Esophagus squamous epithelium (tissue), 5 donors: Measurements from ENCODE around the gene LTBR. TPM values are rescaled to one million over a fixed set of nuclear protein-coding genes. Genes with fewer than 3 reads are reported as not detected.

Source experiments
- DNase-seq: peaks from one replicate; lab custom pipeline; 2025; lab: John Stamatoyannopoulos, UW
- H3K27ac ChIP-seq, 4 donors: fragments of 200-600 bp; sonication (generic); one replicate each; pipeline ENCODE4 v1.5.1; 2016 to 2019; ENCODE audit warnings: mild to moderate bottlenecking in 1 of 4
- H3K27me3 ChIP-seq, 4 donors: fragments of 200-600 bp; sonication (generic); 1 replicate in 3 of 4; 2 replicates in 1 of 4; pipeline versions ENCODE4 v1.5.1 to v1.6.0; 2017 to 2021; ENCODE audit warnings: antibody characterized with exemption in 1 of 4
- H3K36me3 ChIP-seq, 3 donors: fragments of 200-600 bp; sonication (generic); one replicate each; pipeline ENCODE4 v1.5.1; 2016 to 2019
- H3K4me1 ChIP-seq, 3 donors: fragments of 200-600 bp; sonication (generic); one replicate each; pipeline ENCODE4 v1.5.1; 2017 to 2019
- H3K4me3 ChIP-seq, 4 donors: fragments of 200-600 bp; sonication (generic); 1 replicate in 3 of 4; 2 replicates in 1 of 4; pipeline ENCODE4 v1.5.1; 2016 to 2019; ENCODE audit warnings: mild to moderate bottlenecking in 2 of 4, moderate library complexity in 1 of 4
- H3K9me3 ChIP-seq, 3 donors: fragments of 200-600 bp; sonication (generic); one replicate each; pipeline ENCODE4 v1.5.1; 2016 to 2019
- POLR2A ChIP-seq, 4 donors: fragments of 450-650 bp; IDR thresholded peaks; one replicate each; pipeline ENCODE4 v1.6.1; 2017; ENCODE audit warnings: antibody characterized with exemption in 4 of 4, mild to moderate bottlenecking in 4 of 4, moderate library complexity in 3 of 4
- WGBS, 2 donors: methylation state at CpG; one replicate each; pipeline ENCODE4 v1.1.5; 2018; 5-methylcytosine and 5-hydroxymethylcytosine counted together
- intact Hi-C: fragments of 100-400 bp; cut with DNase I; formaldehyde crosslinking; loops from one replicate; pipeline ENCODE4 v1.15.0; 2022
- small RNA-seq, 4 donors: library from RNA; depleted of rRNA; stranded (forward); fragments of <200 nt; gene quantifications; one replicate each; pipeline ENCODE3, GENCODE V24; 2016
- total RNA-seq, 4 donors: library from RNA; depleted of rRNA; stranded (reverse); fragments of >200 nt; gene quantifications; one replicate each; pipeline ENCODE4 v1.1.0, GENCODE V29; 2016
- TF ChIP-seq, protein P1 (sequence below), 6 experiments: fragments of 450-650 bp in 4 of 6; fragments of 200-600 bp in 2 of 6; sonication (generic) in 2 of 6; IDR thresholded peaks; one replicate each; pipeline ENCODE4 v1.5.1; 2016 to 2019; ENCODE audit warnings: antibody characterized with exemption in 6 of 6, mild to moderate bottlenecking in 4 of 6, moderate library complexity in 4 of 6
- donor health status: DM: yes; HTN: yes; CAD: no.

The LTBR gene
- total RNA-seq, 4 donors from 2014 or later: 98.2 to 171 (median 136) TPM

DNA sequence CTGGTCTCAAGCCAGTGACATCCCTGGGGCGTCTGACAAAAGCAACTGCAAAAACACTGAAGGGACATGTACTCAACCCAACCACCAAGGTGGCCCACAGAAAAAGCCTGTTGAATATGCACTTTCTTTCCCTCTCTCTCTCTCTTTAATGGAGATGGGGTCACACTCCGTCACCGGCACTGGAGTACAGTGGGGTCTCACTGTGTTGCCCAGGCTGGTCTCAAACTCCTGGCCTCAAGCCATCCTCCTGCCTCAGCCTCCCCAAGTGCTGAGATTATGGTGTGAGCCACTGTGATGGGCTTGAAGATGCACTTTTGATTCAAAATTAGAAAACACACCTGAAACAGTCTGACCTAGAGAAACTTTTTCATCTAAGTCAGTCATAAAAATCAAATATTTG is 53.6 kb downstream of the LTBR start:
- intact Hi-C loops: no loop called here
- no peak for DNase-seq
- no peaks in the 10 kb centered on the region for H3K9me3 ChIP-seq
- no peaks in the 10 kb centered on the region for H3K27me3 ChIP-seq
- peaks cover 0 to 12% (median 0%) of the 10 kb centered on the region in 3 donors for H3K4me1 ChIP-seq
- no peak overlapping the region for H3K27ac ChIP-seq
- TF ChIP-seq, protein P1, sequence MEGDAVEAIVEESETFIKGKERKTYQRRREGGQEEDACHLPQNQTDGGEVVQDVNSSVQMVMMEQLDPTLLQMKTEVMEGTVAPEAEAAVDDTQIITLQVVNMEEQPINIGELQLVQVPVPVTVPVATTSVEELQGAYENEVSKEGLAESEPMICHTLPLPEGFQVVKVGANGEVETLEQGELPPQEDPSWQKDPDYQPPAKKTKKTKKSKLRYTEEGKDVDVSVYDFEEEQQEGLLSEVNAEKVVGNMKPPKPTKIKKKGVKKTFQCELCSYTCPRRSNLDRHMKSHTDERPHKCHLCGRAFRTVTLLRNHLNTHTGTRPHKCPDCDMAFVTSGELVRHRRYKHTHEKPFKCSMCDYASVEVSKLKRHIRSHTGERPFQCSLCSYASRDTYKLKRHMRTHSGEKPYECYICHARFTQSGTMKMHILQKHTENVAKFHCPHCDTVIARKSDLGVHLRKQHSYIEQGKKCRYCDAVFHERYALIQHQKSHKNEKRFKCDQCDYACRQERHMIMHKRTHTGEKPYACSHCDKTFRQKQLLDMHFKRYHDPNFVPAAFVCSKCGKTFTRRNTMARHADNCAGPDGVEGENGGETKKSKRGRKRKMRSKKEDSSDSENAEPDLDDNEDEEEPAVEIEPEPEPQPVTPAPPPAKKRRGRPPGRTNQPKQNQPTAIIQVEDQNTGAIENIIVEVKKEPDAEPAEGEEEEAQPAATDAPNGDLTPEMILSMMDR (IDR thresholded peaks at IDR 0.05): no peak
- no peak for TF ChIP-seq POLR2A (IDR thresholded peaks at IDR 0.05)
- WGBS, 2 donors: 86 to 90% methylated on average over 3 of the region's 3 CpGs
- no peaks in the 10 kb centered on the region for H3K36me3 ChIP-seq
- no peak overlapping the region for H3K4me3 ChIP-seq

DNA sequence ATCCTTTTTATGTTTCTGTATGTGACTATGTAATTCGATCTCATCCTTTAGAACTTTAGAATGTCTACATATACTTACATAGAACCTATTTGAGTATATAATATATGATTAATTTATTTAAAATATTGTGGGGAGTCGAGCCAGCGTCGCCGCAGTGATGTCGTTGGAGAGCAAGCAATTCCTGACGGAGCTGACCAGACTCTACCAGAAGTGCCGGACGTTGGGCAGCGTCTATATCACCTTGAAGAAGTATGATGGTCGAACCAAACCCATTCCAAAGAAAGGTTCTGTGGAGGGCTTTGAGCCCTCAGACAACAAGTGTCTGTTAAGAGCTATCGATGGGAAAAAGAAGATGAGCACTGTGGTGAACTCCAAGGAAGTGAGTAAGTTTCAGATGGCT is 54.4 kb downstream of the LTBR start:
- no peak overlapping the region for H3K27ac ChIP-seq
- H3K9me3 ChIP-seq: no peaks in the 10 kb centered on the region
- no peak for TF ChIP-seq POLR2A (IDR thresholded peaks at IDR 0.05)
- TF ChIP-seq, protein P1 (IDR thresholded peaks at IDR 0.05): no peak
- H3K4me1 ChIP-seq: peaks cover 0 to 11% (median 0%) of the 10 kb centered on the region in 3 donors
- no peak overlapping the region for H3K4me3 ChIP-seq
- no peak for DNase-seq
- intact Hi-C loops: no loop called here
- H3K36me3 ChIP-seq: no peaks in the 10 kb centered on the region
- no peaks in the 10 kb centered on the region for H3K27me3 ChIP-seq
- WGBS, 2 donors: 89 to 93% methylated on average over 12 of the region's 12 CpGs

DNA sequence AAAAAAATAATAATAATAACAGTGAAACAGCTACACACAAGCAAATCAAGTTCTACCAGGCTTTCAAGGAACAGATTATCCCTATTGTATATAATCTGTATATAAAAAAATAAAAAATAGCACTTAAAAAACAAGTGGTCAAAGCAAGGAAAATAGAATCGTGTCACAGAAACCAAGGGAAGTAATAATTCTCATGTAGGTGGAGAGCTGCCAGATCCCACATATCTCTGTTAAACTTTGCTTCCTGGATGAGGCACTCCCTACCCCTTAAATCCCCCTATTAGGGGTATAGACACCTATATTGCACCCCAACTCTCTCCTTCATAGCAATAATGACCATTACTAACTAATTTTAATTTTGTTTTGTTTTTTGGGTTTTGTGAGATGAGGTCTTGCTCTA is 56.4 kb downstream of the LTBR start:
- intact Hi-C loops: no loop called here
- no peak for DNase-seq
- no peaks in the 10 kb centered on the region for H3K9me3 ChIP-seq

More for the DNA sequence above, 56.4 kb downstream of the LTBR start:
- H3K36me3 ChIP-seq: peaks cover 0 to 7% (median 0%) of the 10 kb centered on the region in 3 donors
- no peak overlapping the region for H3K4me3 ChIP-seq
- WGBS, 2 donors: 63 to 67% methylated on average over 1 of the region's 1 CpG
- TF ChIP-seq POLR2A (IDR thresholded peaks at IDR 0.05): no peak
- TF ChIP-seq, protein P1 (IDR thresholded peaks at IDR 0.05): no peak
- H3K27me3 ChIP-seq: no peaks in the 10 kb centered on the region
- H3K4me1 ChIP-seq: no peaks in the 10 kb centered on the region
- no peak overlapping the region for H3K27ac ChIP-seq

Small RNAs within 50 kb of the gene (small RNA-seq; reads per million reads assigned to genes)
- 0 reads per million in 4 donors for gene RN7SL391P

Other genes starting within 250 kb of the LTBR start
- gene CD9, start 183.8 kb upstream of the LTBR start, total RNA-seq: 1,000 to 10,000 TPM in 1 of 4 donors, 100 to 1,000 TPM in 3; 464 to 1,007 (median 773) TPM
- gene PLEKHG6, start 73.5 kb upstream of the LTBR start, total RNA-seq: 10 to 100 TPM; 13.9 to 61.7 (median 29.2) TPM
- 100 to 1,000 TPM; 121 to 190 (median 134) TPM for gene TNFRSF1A, start 42.1 kb upstream of the LTBR start, total RNA-seq
- gene SCNN1A, start 8.6 kb upstream of the LTBR start, total RNA-seq: 100 to 1,000 TPM in 3 of 4 donors, 10 to 100 TPM in 1; 88.9 to 266 (median 111) TPM
- 1 to 10 TPM in 3 of 4 donors, under 1 TPM in 1; 0.49 to 4.2 (median 2.9) TPM for gene CD27, start 60.8 kb downstream of the LTBR start, total RNA-seq
- 10 to 100 TPM in 3 of 4 donors, 1 to 10 TPM in 1; 7.7 to 25.6 (median 18.2) TPM for gene TAPBPL, start 67.9 kb downstream of the LTBR start, total RNA-seq
- gene VAMP1, start 86.5 kb downstream of the LTBR start, total RNA-seq: 1 to 10 TPM; 1.2 to 9.1 (median 5.1) TPM
- gene MRPL51, start 109.1 kb downstream of the LTBR start, total RNA-seq: 10 to 100 TPM; 36.3 to 95.5 (median 72.6) TPM
- 10 to 100 TPM; 25.6 to 73.2 (median 55.9) TPM for gene NCAPD2, start 109.9 kb downstream of the LTBR start, total RNA-seq
- gene GAPDH, start 150.4 kb downstream of the LTBR start, total RNA-seq: 1,000 to 10,000 TPM; 2,526 to 4,151 (median 3,597) TPM
- 1 to 10 TPM in 3 of 4 donors, under 1 TPM in 1; 0.76 to 7.4 (median 2.7) TPM for gene IFFO1, start 171.9 kb downstream of the LTBR start, total RNA-seq
- 10 to 100 TPM; 36.0 to 51.9 (median 48.2) TPM for gene NOP2, start 184.1 kb downstream of the LTBR start, total RNA-seq
- gene CHD4, start 223.2 kb downstream of the LTBR start, total RNA-seq: 100 to 1,000 TPM; 116 to 165 (median 127) TPM